Lower lobe of right lung (tissue), 2 donors: Measurements from ENCODE around the gene PID1. TPM values are rescaled to one million over a fixed set of nuclear protein-coding genes. Genes with fewer than 3 reads are reported as not detected.

Experiments used
- ATAC-seq, 2 donors: fragments of 200-7000 bp; cut with Tn5 transposase; one replicate each; pipeline ENCODE4 v1.9.1; 2020 to 2022; ENCODE audit warnings: mild to moderate bottlenecking in 2 of 2, moderate library complexity in 2 of 2
- DNase-seq: peaks from one replicate; pipeline ENCODE4 v3.0.0-alpha.2; 2020
- H3K27ac ChIP-seq: fragments of 200-600 bp; one replicate; pipeline ENCODE4 v1.8.0; 2022
- H3K27me3 ChIP-seq: fragments of 200-600 bp; one replicate; pipeline ENCODE4 v1.8.0; 2022; ENCODE audit warnings: low read depth
- H3K36me3 ChIP-seq: fragments of 200-600 bp; one replicate; pipeline ENCODE4 v1.8.0; 2022; ENCODE audit warnings: mild to moderate bottlenecking
- H3K4me1 ChIP-seq: fragments of 200-600 bp; one replicate; pipeline ENCODE4 v1.8.0; 2022
- H3K4me3 ChIP-seq: fragments of 200-600 bp; one replicate; pipeline ENCODE4 v1.8.0; 2022; ENCODE audit warnings: mild to moderate bottlenecking
- H3K9me3 ChIP-seq: fragments of 200-600 bp; one replicate; pipeline ENCODE4 v1.8.0; 2022
- intact Hi-C: fragments of 100-400 bp; cut with DNase I; formaldehyde crosslinking; loops from one replicate; pipeline ENCODE4 v1.11.0; 2022
- long read RNA-seq: library from polyadenylated mRNA; unstranded; transcript quantifications from one replicate; pipeline ENCODE4 v2.0.0, GENCODE V29; 2021
- total RNA-seq: library from RNA; stranded (reverse); fragmentation: NEBNext Ultra II Directional; extraction: Animal tissue kit (Norgen Biotek cat#: 25700); gene quantifications from one replicate; pipeline ENCODE4 v1.2.1, GENCODE V29; 2021
- TF ChIP-seq, protein P1 (sequence below): fragments of 200-600 bp; IDR thresholded peaks from one replicate; pipeline ENCODE4 v1.8.0; 2022; ENCODE audit warnings: antibody characterized with exemption, mild to moderate bottlenecking
- donor health status: DM: no; HTN: yes; CAD: no; lungs with severe emphysema.

Gene PID1, protein sequence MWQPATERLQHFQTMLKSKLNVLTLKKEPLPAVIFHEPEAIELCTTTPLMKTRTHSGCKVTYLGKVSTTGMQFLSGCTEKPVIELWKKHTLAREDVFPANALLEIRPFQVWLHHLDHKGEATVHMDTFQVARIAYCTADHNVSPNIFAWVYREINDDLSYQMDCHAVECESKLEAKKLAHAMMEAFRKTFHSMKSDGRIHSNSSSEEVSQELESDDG
- 48.0 TPM for total RNA-seq
- long read RNA-seq, transcript PID1-203 (3 exons, 2,533 nt), result major isoform, 45 of 62 reads
- long read RNA-seq, partial matches to known transcripts, result 0 of 62 reads
- long read RNA-seq, other reads (novel, unspliced or antisense), result 17 of 62 reads

DNA sequence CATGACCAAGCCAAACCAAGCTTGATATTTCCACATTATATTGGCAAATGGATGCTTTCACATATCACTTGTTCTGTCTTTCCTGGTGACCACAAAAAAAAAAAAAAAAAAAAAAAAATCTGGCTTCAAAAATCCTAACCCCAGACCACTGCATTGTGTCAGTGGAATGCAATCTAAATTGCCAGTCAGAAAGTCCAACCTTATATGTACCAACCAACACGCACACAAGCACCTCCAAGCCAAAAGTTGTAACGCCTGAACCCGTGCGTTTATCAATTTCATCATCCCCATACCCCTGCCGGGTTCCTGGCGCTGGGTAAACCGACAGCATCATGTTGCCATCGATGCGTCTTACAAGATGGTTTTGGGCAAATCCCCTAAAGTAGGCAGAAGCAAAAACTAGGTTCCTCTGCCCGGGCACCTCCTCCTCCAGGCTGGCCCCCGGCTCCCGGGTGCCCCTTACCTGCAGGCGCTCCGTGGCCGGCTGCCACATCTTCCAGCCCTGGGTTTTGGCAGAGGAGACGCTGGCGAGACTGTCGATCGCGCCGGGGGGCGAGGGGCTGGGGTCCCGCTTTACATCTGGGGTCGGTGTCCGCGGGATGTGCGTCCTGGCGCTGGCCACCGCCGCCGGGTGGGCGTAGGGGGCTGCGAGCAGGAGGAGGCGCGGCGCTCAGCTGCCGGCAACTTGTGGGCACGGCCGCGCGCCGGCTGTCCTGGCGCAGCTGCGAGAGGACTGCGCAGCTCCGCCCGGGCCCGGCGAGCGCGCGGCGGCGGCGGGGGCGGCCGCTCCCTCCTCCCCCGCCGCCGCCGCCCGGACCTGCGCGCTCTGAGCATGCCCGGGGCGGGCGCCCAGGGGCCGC lies at the start of gene PID1:
Gene PID1 (minus strand): TSS at position 737 of the 860 bp plus-strand sequence. CDS start 244 bp downstream, at position 493.
- Histone ChIP-seq H3K9me3 (no peaks in the 10 kb centered on the region), H3K27me3 (no peaks in the 10 kb centered on the region), H3K4me3 (peak within 1 kb of the TSS; percentile 81), H3K36me3 (no peaks in the 10 kb centered on the region), H3K4me1 (peaks cover 37% of the 10 kb centered on the region), H3K27ac (peak within 1 kb of the TSS; percentile 77)
- peak; percentile 60 for DNase-seq
- ATAC-seq, result peak; percentile 84 to 88
- intact Hi-C loops, result no loop called here
- TF ChIP-seq, protein P1, sequence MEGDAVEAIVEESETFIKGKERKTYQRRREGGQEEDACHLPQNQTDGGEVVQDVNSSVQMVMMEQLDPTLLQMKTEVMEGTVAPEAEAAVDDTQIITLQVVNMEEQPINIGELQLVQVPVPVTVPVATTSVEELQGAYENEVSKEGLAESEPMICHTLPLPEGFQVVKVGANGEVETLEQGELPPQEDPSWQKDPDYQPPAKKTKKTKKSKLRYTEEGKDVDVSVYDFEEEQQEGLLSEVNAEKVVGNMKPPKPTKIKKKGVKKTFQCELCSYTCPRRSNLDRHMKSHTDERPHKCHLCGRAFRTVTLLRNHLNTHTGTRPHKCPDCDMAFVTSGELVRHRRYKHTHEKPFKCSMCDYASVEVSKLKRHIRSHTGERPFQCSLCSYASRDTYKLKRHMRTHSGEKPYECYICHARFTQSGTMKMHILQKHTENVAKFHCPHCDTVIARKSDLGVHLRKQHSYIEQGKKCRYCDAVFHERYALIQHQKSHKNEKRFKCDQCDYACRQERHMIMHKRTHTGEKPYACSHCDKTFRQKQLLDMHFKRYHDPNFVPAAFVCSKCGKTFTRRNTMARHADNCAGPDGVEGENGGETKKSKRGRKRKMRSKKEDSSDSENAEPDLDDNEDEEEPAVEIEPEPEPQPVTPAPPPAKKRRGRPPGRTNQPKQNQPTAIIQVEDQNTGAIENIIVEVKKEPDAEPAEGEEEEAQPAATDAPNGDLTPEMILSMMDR, result no peak

DNA sequence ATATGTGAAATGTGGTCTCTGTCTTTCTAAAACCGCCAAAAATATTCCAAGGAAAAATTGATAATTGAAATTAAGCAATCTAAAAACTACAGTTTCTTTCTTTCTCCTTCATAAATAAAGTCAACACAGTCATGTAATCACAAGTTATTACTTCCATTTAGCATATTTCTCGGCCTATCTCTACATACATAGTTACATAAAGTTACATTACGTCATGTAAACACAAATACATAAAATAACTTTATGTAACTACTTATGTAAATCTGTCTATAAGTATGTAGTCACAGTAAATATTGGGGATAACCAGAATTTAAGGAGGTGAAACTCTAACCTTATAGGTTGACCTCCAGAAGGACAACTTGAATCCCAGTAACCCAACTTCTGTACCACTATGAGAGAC lies 48.5 kb upstream of the PID1 start:
- Histone ChIP-seq H3K27me3 (no peaks in the 10 kb centered on the region), H3K27ac (no peak overlapping the region), H3K36me3 (no peaks in the 10 kb centered on the region), H3K4me3 (no peak overlapping the region), H3K9me3 (no peaks in the 10 kb centered on the region), H3K4me1 (no peaks in the 10 kb centered on the region)
- DNase-seq, result no peak
- intact Hi-C loops, result no loop called here
- TF ChIP-seq, protein P1, result no peak
- no peak for ATAC-seq

DNA sequence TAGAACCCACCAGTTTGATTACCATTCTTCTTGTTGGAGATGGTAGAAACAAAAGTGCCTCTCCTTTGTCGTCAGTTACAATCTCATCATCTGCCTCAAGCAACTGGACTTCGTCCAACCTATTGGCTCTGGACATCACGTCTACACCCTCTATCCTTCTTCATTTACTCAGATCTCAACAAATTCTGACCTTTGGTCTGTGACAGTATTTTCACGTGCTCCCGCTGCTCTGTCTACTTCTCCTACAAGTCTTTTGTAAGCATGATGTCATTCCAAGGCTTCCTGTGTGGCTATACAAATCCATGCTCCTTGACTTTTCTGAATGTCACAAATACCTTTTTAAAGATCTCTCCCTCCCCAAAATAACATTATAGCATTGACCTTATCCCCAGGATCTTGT lies 43.0 kb upstream of the PID1 start:
- no peaks in the 10 kb centered on the region for H3K36me3 ChIP-seq
- H3K4me3 ChIP-seq, result no peak overlapping the region
- no peaks in the 10 kb centered on the region for H3K27me3 ChIP-seq
- no peak overlapping the region for H3K27ac ChIP-seq
- no peak for DNase-seq
- no peaks in the 10 kb centered on the region for H3K9me3 ChIP-seq
- TF ChIP-seq, protein P1, result no peak
- intact Hi-C loops, result no loop called here
- ATAC-seq, result no peak
- no peaks in the 10 kb centered on the region for H3K4me1 ChIP-seq

DNA sequence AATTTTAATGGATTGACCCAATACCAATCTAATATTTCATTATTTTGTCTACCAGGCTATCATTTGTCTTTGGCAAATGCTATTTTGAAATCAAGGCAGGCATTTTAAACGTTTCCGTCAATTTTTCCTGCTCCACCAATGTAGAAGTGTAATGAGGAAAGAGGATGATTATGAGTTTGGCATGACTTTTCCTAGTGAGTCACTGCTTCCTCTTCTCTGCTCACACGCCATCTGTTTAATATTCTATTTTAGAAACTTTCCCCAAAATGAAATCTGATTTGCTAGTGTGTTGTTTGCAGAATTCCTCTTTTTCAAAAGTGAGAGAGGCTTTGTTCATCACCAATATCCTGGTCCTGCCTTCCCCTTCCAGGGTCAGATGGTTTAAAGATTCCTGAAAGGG lies 42.5 kb upstream of the PID1 start:
- Histone ChIP-seq H3K36me3 (no peaks in the 10 kb centered on the region), H3K4me1 (no peaks in the 10 kb centered on the region), H3K9me3 (no peaks in the 10 kb centered on the region), H3K27me3 (no peaks in the 10 kb centered on the region), H3K27ac (peak overlapping the region; percentile 18), H3K4me3 (no peak overlapping the region)
- no peak for DNase-seq
- TF ChIP-seq, protein P1, result no peak
- intact Hi-C loops, result no loop called here
- ATAC-seq, result peak; percentile 46 to 67

DNA sequence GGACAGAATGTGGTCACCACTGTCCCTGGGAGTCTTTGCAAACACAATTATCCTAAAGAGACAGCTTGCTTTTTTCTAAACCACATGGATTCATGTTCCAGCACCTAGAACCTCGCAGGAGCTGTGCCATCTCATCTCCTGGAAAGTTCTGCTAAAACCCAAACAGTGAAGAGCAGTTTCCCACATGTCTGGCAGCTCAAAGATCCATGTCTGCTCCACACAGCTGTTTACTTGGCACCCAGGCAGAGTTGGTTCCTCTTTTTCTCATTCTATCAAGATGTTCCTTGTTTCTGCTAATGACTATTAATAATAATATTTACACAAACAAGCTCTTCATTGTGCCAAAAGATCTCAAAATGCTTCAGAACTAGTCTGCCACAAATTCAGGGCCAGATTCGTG lies 30.1 kb upstream of the PID1 start:
- intact Hi-C loops, result no loop called here
- Histone ChIP-seq H3K9me3 (no peaks in the 10 kb centered on the region), H3K4me1 (peaks cover 29% of the 10 kb centered on the region), H3K4me3 (no peak overlapping the region), H3K27ac (peak overlapping the region; percentile 43), H3K27me3 (no peaks in the 10 kb centered on the region), H3K36me3 (no peaks in the 10 kb centered on the region)
- peak; percentile 30 to 64 for ATAC-seq
- DNase-seq, result no peak
- TF ChIP-seq, protein P1, result no peak
